Heart right ventricle (tissue), 16 donors: ENCODE measurements around the gene CDC42BPG. TPM values are rescaled to one million over a fixed set of nuclear protein-coding genes. Genes with fewer than 3 reads are reported as not detected.
"Not testable (repeated sequence)": the region's sequence is repeated elsewhere in the genome, so short reads cannot be mapped to it uniquely, and the experiment has no call there.

Experiments
- ATAC-seq, 8 donors: fragments of 200-7000 bp; cut with Tn5 transposase; one replicate each; pipeline ENCODE4 v1.9.1; 2020; ENCODE audit warnings: mild to moderate bottlenecking in 8 of 8, moderate library complexity in 8 of 8, moderate number of reproducible peaks in 1 of 8
- DNase-seq, 2 donors: peaks; one replicate each; pipeline ENCODE4 v3.0.0-alpha.2; 2020
- H3K27ac ChIP-seq, 10 donors: fragments of 200-600 bp; sonication (generic) in 2 of 10; one replicate each; pipeline versions ENCODE4 v1.5.0 to v1.8.0; 2020 to 2022; ENCODE audit warnings: mild to moderate bottlenecking in 3 of 10
- H3K27me3 ChIP-seq, 7 donors: fragments of 200-600 bp; one replicate each; pipeline ENCODE4 v1.8.0; 2021 to 2022; ENCODE audit warnings: mild to moderate bottlenecking in 2 of 7
- H3K36me3 ChIP-seq, 9 donors: fragments of 200-600 bp; sonication (generic) in 1 of 9; one replicate each; pipeline versions ENCODE4 v1.5.0 to v1.8.0; 2020 to 2022; ENCODE audit warnings: mild to moderate bottlenecking in 2 of 9
- H3K4me1 ChIP-seq, 9 donors: fragments of 200-600 bp; sonication (generic) in 1 of 9; one replicate each; pipeline versions ENCODE4 v1.5.0 to v1.8.0; 2020 to 2022; ENCODE audit warnings: mild to moderate bottlenecking in 4 of 9
- H3K4me3 ChIP-seq, 10 donors: fragments of 200-600 bp; sonication (generic) in 2 of 10; one replicate each; pipeline versions ENCODE4 v1.5.0 to v1.8.0; 2020 to 2022; ENCODE audit warnings: mild to moderate bottlenecking in 7 of 10, moderate library complexity in 2 of 10
- H3K9me3 ChIP-seq, 11 donors: fragments of 200-600 bp in 10 of 11; sonication (generic) in 2 of 11; one replicate each; pipeline versions ENCODE4 v1.5.0 to v1.8.0; 2013 to 2022; ENCODE audit warnings: mild to moderate bottlenecking in 2 of 11, control low read depth in 1 of 11, moderate library complexity in 1 of 11
- CTCF ChIP-seq, 9 donors: fragments of 200-600 bp; sonication (generic) in 2 of 9; IDR thresholded peaks; one replicate each; pipeline versions ENCODE4 v1.5.0 to v1.8.0; 2021 to 2022; ENCODE audit warnings: antibody characterized with exemption in 9 of 9, mild to moderate bottlenecking in 5 of 9, moderate library complexity in 1 of 9
- WGBS, 2 donors: extraction: QIAGEN DNeasy Blood & Tissue Kit; methylation state at CpG; one replicate each; pipeline ENCODE4 v1.1.7; 2013; ENCODE audit warnings: inconsistent platforms in 1 of 2; 5-methylcytosine and 5-hydroxymethylcytosine counted together
- intact Hi-C, 10 donors: fragments of 100-400 bp; cut with DNase I; formaldehyde crosslinking; loops; one replicate each; pipeline versions ENCODE4 v1.11.1 to v1.14.2; 2022
- polyA plus RNA-seq, 2 donors: library from polyadenylated mRNA; stranded (reverse); fragments of 200-250 nt; gene quantifications; one replicate each; pipeline ENCODE4 v1.2.3, GENCODE V29; 2013
- total RNA-seq, 10 donors: library from RNA; stranded (reverse); fragmentation: NEBNext Ultra II Directional in 3 of 10; extraction: Animal tissue kit (Norgen Biotek cat#: 25700) in 3 of 10; gene quantifications; one replicate each; pipeline versions ENCODE4 v1.2.1 to v1.2.4, GENCODE V29; 2021 to 2023
- donor health status: Arrhythmogenic right ventricular cardiomyopathy.
- donor health status: ischemic (EF 13 %, LVEDD 7.1; RV severe dilation, severe dysfunction).
- donor health status: healthy with polysubstance abuse.
- donor health status: DM: no; HTN: yes; CAD: no.
- donor health status: DM: no; HTN: no; CAD: no.
- donor health status: ischemic (EF 25% LVEDD 6.9; RV normal size, moderate dysfunction).
- donor health status: ischemic (EF 25% LVEDD 5.7; RV mildly dilated, moderate dysfunction).
- donor health status: healthy.
- donor health status: DM: yes; HTN: yes; CAD: no.
- donor health status: Ischemic cardiomyopathy.
- donor health status: ischemic (EF 35%, LVEDD 5.7; RV mildly dilated, moderate dysfunction).
- donor health status: nonischemic (EF 11% LVEDD 7.7; RV severe dilation, severe dysfunction).
- donor health status: DM: yes; HTN: yes; CAD: no.
- donor health status: PGD.
- donor health status: ischemic (EF 29% LVEDD 5.4; RV normal size, mild dysfunction).
- donor health status: nonischemic (EF 23%, LVEDD 6.1; RV moderate dilation, normal function).

The CDC42BPG gene
- total and polyA plus RNA-seq, 12 donors, result 0.04 to 1.3 (median 0.27) TPM

DNA sequence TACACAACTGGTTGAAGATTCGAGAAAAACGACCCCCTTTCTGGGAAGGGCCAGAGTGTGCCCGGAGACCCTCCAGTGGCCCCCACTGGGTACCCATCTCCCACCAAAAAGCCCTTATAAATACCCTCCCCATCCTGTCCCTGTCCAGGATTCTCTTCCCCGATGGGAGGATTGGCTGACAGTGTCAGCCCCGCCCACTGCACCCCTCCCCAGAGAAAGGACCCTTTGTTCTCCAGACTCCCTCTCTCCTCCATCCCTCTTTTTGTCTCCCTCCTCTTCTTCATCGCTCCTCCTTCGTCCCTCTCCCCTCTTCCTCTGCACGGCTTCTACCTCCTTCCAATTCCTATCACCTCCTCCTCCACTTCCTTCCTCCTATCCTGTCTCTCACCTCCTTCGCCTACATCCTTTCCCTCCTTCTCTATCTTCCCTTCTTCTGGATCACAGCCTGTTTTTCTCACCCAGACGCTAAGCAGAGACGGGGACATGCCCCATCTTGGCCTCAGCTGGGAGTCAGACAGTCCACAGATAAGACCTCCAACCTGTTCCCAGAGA, 20.8 kb downstream of the CDC42BPG start:
- H3K4me1 ChIP-seq, result no peaks in the 10 kb centered on the region
- TF ChIP-seq CTCF (IDR thresholded peaks at IDR 0.05), result no peak
- no peaks in the 10 kb centered on the region for H3K36me3 ChIP-seq
- H3K9me3 ChIP-seq, result no peaks in the 10 kb centered on the region
- no peak overlapping the region for H3K4me3 ChIP-seq
- WGBS, 2 donors, result 52 to 63% methylated on average over 11 of the region's 11 CpGs
- no peaks in the 10 kb centered on the region for H3K27me3 ChIP-seq
- intact Hi-C loops, result no loop called here
- DNase-seq, result no peak
- no peak overlapping the region for H3K27ac ChIP-seq
- ATAC-seq, result no peak

GRCh38 chr11:64817476-64817875, 27.0 kb downstream of the CDC42BPG start:
- DNase-seq (no peak), ATAC-seq (no peak)
- no peaks in the 10 kb centered on the region for H3K4me1 ChIP-seq
- H3K36me3 ChIP-seq, result no peaks in the 10 kb centered on the region
- H3K27ac ChIP-seq, result no peak overlapping the region
- no peaks in the 10 kb centered on the region for H3K27me3 ChIP-seq
- 75% methylated on average over 3 of the region's 3 CpGs for WGBS, 2 donors
- no peaks in the 10 kb centered on the region for H3K9me3 ChIP-seq
- intact Hi-C loops, result no loop called here
- TF ChIP-seq CTCF (IDR thresholded peaks at IDR 0.05), result no peak
- H3K4me3 ChIP-seq, result no peak overlapping the region

DNA sequence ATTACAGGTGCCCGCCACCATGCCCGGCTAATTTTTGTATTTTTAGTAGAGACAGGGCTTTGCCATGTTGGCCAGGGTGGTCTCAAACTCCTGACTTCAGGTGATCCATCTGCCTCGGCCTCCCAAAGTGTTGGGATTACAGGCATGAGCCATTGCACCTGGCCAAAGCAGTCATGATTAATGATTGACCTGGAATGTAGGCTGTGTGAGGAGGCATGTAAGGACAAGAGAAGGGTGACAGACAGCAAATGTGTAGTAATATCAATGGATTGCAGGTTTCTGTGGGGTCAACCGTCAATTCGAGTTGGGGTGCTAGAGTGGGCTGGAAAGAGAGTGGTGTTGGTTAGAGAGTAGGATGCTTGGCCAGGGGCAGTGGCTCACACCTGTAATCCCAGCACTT, 29.0 kb downstream of the CDC42BPG start:
- H3K9me3 ChIP-seq, H3K4me3 ChIP-seq, intact Hi-C loops, DNase-seq, H3K27ac ChIP-seq, H3K36me3 ChIP-seq, ATAC-seq, H3K4me1 ChIP-seq, H3K27me3 ChIP-seq: not testable (repeated sequence)
- WGBS, 2 donors, result 87 to 93% methylated on average over 5 of the region's 5 CpGs

- no peak for TF ChIP-seq CTCF (IDR thresholded peaks at IDR 0.05)
Measured at GRCh38 chr11:64814712-64815187, 29.7 kb downstream of the CDC42BPG start.

GRCh38 chr11:64813826-64814225, 30.6 kb downstream of the CDC42BPG start:
- no peak for ATAC-seq
- 90 to 91% methylated on average over 5 of the region's 5 CpGs for WGBS, 2 donors
- H3K9me3 ChIP-seq, result no peaks in the 10 kb centered on the region
- no peaks in the 10 kb centered on the region for H3K36me3 ChIP-seq
- H3K4me1 ChIP-seq, result peaks cover 0 to 16% (median 13%) of the 10 kb centered on the region in 9 donors
- no peak overlapping the region for H3K4me3 ChIP-seq
- no peak for TF ChIP-seq CTCF (IDR thresholded peaks at IDR 0.05)
- intact Hi-C loops, result no loop called here
- no peak for DNase-seq
- H3K27ac ChIP-seq, result no peak overlapping the region
- H3K27me3 ChIP-seq, result no peaks in the 10 kb centered on the region

More at GRCh38 chr11:64814712-64815187, 29.7 kb downstream of the CDC42BPG start:
- DNase-seq, result no peak
- Histone ChIP-seq H3K36me3 (no peaks in the 10 kb centered on the region), H3K4me3 (no peak overlapping the region), H3K27ac (no peak overlapping the region), H3K9me3 (no peaks in the 10 kb centered on the region), H3K4me1 (peaks cover 0 to 7% (median 5%) of the 10 kb centered on the region in 9 donors), H3K27me3 (no peaks in the 10 kb centered on the region)
- no peak for ATAC-seq
- intact Hi-C loops, result no loop called here
- 60 to 68% methylated on average over 7 of the region's 7 CpGs for WGBS, 2 donors
